ENCODE results near the gene SFT2D3.

Gene SFT2D3

GRCh38 chr2:127701193-127701650 is at the start of gene SFT2D3:
TSS of gene SFT2D3 (plus strand) at chr2:127701497. CDS start at chr2:127701529, 32 bp downstream.
- DNase-seq (ENCODE audit: low read depth, low spot score) = peak; percentile 97

DNA sequence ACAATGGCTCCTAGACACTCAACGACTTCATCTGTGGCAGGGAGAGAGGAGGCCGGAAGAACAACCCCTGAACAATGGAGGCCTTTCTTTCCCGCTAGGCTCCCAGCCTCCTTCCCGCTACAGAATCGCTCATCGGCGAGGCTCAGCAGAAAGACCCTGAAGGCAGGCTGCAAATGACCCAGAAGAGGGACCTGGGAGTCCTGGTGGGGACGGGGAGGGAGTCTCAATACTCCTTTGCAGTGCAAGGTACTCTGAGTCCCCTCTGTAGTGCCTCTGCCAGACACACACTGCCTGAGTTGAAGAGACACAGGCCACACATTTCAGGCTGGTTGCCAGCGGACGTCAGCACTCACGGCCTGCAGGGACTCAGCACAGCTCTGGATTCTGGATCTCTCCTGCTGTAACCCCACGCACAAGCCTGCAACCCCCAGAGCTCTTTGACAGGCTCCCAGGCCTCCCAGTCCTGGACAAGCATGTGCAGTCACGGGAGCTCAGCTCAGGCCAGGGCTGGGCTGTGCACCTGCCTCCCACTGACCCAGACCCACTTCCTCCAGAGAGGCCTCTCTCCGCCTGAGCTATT is 49.2 kb upstream of the SFT2D3 start:
- DNase-seq (ENCODE audit: low read depth, low spot score) = peak; percentile 51

DNA sequence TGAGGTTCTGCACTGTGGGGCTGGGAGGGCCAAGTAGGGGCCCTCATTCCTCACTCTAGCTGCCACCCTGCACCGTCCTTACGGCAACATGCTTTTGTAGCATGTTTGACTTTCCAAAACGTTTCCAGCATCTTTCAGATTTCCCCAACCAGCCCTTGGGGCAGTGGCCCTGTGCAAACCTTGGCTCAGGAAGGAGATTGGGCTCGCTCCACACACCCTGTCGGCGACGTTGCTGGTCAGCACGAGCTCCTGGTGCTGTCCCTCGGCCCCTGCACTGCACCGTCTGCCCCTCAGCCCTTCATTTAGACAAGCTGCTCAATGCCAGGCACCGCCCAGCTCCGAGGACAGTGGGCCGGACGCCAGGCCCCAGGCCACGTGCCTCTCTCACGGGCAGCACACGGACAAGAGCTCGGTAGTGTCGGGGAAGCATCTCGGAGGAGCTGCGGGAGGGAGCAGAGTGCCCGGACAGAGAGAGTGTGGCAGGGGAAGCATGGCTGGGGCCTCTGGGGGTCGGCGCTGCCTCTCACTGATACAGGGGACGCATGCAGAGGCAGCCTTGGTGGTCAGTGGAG is 48.4 kb upstream of the SFT2D3 start:
- DNase-seq (ENCODE audit: low read depth, low spot score) = no peak

GRCh38 chr2:127653421-127654083 is 47.7 kb upstream of the SFT2D3 start:
- no peak for DNase-seq (ENCODE audit: low read depth, low spot score)

DNA sequence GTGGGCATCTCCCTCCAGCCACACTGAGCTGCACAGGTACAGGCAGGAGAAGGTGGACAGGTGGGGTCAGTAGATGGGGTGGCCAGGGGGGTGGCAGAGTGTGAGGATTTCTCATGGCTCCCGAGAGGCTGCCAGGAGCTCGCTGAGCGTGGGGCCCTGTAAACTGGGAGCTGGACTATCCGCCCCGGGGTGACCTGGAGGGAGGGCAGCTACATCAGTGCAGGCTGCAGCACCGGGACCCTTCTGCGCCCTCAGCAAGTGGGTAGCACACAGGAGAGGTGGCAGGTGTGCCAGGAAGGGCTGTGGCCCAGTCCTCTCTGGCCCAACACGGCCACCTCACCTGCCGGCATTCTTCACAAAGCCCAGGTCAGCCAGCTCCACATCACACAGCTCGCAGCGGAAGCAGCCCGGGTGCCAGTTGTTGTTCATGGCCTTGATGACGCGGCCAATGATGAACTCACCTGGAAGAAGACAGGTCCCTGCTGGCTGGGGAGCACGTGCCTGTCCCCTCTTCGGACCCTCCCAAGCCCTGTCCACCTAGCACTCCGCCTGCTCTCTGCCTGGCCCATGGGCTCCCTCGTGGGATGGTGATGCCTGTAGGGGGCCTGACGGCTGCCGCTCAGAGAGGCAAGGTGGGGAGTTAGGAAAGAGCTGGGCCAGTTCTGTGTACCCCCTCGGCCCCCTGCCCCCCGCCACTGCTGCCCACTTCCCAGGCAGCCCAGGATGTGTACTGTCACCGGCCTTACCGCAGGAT is 47.0 kb upstream of the SFT2D3 start:
- no peak for DNase-seq (ENCODE audit: low read depth, low spot score)

DNA sequence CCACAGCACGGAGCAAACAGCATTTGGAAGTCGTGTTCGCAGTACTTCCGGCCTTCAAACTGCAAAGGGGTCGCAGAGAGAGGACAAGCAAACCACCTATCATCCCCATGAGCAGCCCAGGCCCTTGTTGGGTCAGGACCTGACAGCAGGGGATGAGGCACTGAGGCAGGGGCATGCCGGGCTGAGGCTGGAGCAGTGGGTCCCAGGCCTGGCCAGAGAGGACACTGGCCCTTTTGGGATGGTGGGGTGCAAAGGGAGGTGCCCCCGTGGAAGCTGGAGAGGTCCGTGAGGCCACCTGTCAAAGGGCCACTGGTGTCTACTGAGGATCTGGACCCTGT is 46.5 kb upstream of the SFT2D3 start:
- no peak for DNase-seq (ENCODE audit: low read depth, low spot score)

DNA sequence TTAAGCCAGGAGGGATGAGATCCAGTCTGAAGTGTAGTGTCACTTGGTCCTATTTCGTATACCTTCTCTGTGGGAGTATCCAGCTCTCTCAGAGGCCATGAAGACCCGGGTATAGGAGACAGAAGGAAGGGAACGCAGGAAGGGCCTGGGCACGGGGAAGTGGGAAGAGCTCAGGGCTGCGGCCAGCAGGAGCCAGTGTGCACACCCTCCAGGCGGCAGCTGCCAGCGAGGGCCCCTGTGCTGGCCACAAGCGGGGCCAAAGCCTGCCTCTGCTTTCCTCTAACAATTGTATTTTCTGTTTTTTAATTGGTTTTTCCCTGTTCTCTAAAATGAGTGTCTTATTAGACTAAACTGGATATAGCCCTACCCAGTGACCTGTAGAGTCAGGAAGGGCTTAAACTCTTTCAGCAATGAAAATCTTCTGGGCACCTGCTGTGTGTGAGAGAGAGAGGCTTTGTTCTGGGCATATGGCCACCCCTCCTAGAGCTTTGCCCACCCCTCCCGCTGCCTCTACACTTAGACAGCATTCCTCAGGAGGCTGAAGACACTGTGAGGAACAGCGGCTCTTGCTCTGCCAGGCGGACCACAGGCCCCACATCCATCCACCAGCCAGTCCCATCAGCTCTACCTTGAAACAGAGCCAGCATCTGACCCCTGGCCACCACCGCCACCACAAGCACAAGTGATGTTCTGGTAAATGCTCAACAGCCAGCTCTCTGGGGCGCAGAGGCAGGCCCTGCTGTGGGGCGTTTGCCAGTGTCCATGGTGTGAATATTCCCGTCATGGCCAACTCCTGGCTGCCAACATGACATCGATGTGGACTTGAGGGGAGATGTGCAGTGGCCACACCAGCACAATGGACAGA is 45.9 kb upstream of the SFT2D3 start:
- no peak for DNase-seq (ENCODE audit: low read depth, low spot score)

DNA sequence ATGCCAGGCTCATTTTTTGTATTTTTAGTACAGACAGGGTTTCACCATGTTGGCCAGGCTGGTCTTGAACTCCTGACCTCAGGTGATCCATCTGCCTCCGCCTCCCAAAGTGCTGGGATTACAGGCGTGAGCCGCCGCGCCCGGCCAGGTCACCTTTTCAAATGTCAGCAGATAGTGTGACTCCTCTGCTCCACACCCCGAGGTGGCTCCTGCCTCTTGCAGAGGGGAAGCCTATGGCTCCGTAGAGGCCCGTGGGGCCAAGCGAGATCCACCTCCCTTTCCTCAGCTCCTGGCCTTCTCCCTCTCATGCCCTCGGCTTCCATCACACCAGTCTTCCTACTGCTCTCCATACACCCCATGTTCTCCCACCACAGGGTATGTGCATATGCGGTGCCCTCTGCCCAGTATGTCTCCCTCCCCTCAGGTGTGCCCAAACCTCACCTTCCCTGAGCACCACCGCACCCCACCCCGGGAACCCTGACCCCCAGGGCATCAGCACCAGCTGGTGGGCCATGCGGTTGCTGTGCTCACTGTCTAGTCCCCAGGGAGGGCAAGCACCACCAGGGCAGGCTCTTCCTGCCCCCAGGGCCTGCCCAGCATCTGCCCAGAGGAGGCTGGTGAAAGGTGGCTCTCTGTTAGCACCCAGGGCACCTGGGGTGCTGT is 44.6 kb upstream of the SFT2D3 start:
- no peak for DNase-seq (ENCODE audit: low read depth, low spot score)

DNA sequence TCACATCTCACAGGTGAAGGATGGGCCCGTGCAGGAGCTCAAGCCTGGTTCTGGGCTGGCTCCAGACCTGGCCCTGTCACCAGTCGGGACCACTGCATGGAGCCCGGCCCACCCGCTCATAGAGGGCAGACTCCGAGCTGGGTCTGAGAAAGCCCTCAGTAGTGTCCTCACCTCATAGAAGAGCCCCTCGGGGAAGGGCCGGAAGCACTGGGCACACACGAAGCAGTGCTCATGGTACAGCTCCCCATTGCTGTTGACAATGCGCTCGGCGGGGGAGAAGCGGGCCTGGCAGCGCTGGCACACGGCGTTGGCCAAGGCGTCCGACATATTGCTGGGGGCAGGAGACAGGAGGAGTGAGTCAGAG is 44.1 kb upstream of the SFT2D3 start:
- DNase-seq (ENCODE audit: low read depth, low spot score) = no peak

DNA sequence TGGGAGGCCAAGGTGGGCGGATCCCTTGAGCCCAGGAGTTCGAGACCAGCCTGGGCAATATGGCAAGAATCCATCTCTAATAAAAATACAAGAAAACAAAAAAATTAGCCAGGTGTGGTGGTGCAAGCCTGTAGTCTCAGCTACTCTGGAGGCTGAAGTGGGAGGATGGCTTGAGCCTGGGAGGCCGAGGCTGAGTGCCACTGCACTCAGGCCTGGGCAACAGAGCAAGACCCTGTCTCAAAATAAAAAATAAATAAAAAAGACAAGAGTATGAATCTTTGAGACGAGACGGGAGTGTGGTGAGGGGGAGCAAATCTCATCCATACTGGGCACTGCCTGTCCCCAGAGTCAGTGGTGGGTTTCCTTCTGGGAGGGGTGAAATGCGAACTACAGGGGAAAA is 43.2 kb upstream of the SFT2D3 start:
- DNase-seq (ENCODE audit: low read depth, low spot score) = no peak

DNA sequence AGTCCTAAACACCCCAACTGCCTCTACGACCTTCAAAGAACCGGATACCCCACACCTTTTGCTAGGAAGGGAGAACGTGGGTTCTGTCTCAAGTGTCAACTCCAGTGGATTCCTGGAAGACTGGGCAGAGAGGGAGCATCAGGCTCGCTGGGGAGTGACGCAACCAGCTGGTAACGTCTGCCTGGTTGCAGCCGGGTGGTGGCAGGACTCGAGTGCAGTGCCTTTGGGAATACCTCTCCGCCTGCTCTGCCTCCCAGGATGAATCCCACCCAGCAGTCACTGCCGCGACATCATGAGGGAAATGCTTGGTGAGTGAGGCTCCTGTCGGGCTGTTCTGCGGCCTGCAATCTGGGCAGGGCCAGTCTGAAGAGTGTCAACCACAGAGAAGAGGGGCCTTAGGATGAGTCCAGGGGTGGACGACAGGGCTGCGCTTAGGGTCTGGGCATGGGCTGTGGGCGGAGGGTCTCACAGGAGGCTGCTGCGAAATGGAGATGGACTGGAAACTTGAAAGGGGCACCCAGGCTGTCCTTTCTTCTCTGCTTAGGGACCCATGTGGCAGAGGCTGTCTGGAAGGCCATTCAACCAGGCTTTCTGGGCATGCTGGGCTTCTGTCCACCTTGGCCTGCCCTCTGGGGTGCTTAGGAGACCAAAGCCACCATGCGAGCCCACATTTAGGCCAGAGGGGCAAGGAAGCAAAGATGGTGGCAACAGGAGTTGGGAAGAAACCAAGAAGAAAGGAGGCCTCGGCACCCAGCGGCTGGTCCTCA is 42.5 kb upstream of the SFT2D3 start:
- no peak for DNase-seq (ENCODE audit: low read depth, low spot score)

DNA sequence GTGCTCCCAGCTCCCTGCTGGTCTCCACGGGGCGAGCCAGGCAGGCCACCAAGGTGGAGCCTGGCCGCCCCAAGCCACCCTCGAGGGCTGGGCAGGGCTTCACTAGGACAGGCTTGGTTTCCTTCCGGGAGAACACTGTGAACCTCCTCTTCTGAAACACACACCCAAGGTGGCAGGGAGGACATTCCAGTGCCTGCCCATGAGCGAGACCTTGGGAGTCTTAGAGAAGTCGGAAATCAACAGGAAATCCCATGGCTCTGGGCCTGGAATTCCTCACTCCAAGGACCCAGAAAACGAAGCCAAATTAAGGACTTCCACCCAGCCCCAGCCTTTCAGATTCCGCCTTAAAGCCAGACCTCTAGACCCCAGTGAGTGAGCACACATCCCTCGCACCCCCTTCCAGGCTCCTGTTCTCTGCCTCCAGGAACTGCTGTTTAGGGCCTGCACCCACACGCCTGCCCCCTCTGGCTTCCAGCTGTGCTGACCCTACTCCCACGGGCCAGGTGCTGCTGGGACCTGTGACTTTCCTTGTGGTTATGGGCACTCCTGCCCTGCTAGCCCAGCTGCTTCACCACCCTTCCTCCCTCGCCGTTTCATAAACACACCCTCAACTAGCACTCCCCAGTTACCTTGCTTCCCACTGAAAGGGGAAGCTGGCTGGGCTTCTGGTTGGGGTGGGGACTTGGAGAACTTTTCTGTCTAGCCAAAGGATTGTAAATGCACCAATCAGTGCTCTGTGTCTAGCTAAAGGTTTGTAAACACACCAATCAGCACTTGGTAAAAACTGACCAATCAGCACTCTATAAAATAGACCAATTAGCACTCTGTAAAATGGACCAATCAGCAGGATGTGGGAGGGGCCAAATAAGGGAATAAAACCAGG is 41.6 kb upstream of the SFT2D3 start:
- no peak for DNase-seq (ENCODE audit: low read depth, low spot score)

- DNase-seq (ENCODE audit: low read depth, low spot score) = no peak
Observed at GRCh38 chr2:127660291-127660578, 41.1 kb upstream of the SFT2D3 start.

GRCh38 chr2:127661072-127661649 is 40.1 kb upstream of the SFT2D3 start:
- DNase-seq (ENCODE audit: low read depth, low spot score) = no peak

GRCh38 chr2:127661949-127662510 is 39.3 kb upstream of the SFT2D3 start:
- no peak for DNase-seq (ENCODE audit: low read depth, low spot score)

DNA sequence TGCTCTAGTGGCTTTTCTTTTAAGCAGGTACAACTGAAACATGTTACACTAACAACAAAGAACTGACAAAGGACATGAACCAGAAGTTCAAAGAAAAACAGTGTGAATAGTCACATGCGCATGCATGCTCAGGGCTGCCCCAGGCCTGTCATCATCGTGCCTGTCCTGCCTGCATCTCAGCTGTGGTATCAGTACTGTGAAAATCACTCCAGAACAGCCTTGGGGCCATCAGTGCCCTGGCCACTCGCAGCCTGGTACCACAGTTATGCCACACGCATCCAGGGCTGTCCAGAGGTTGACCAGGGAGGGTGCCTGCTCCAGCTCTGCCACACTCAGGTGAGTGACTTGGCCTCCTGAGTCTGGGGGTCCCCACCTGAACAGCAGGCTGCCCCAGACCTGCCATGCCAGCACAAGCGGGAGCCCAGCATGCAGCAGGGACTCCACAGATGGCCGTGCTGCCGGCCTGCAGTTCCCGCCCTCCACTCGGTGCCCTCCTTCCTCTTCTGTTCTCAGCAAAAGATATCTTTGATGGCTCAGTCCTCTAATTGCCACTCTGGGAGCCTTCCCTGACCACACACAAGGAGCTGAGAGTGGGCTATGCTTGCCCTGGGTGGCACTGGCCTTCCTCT is 38.2 kb upstream of the SFT2D3 start:
- DNase-seq (ENCODE audit: low read depth, low spot score) = no peak

DNA sequence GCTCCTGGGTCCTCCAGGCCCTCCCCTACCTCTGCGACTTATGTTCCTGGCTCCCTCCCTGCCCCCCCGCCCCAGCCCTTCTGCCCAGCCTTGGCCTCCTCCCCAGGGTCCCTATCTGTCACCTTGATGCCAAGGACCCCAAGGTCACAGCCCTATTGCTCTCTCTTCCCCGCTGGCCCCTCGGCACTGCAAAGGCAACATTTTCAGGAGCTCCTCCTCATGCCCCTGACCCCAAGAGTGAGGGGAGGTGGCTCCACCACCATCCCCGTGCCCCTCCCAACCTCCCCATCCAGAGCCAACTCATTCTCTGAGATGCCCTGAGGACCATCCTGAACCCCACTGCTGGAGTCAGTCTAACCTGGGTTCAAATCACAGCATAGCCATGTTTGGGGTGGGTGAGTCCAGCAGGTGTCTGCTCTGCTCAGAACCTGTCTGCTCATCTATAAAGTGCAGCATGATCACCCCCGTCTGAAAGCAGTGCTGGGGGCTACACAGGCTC is 37.7 kb upstream of the SFT2D3 start:
- DNase-seq (ENCODE audit: low read depth, low spot score) = no peak

Data from astrocyte of the hippocampus (primary cell).